Mononuclear cell (primary cell): Measurements from ENCODE around the gene GPR39. TPM values are rescaled to one million over a fixed set of nuclear protein-coding genes. Genes with fewer than 3 reads are reported as not detected.

Source experiments
- H3K27me3 ChIP-seq: 2 replicates; pipeline ENCODE4 v1.6.0; 2011; ENCODE audit warnings: low read length, control low read depth; ENCODE audit not compliant: insufficient read depth
- H3K4me1 ChIP-seq: 2 replicates; pipeline ENCODE4 v1.5.1; 2011; ENCODE audit warnings: mild to moderate bottlenecking, low read length, control low read depth; ENCODE audit not compliant: insufficient read depth
- H3K4me3 ChIP-seq: 2 replicates; pipeline ENCODE4 v1.5.1; 2011; ENCODE audit warnings: mild to moderate bottlenecking, low read length, moderate library complexity
- H3K9me3 ChIP-seq: 2 replicates; pipeline ENCODE4 v1.5.1; 2011; ENCODE audit warnings: low read depth, mild to moderate bottlenecking, control low read depth, low read length
- total RNA-seq: library from RNA; depleted of rRNA; stranded (reverse); fragments of >200 nt; gene quantifications from one replicate; pipeline ENCODE4 v1.2.3, GENCODE V29; 2012

The GPR39 gene
- total RNA-seq, 1 donor, result not detected

- Histone ChIP-seq H3K9me3 (no peaks in the 10 kb centered on the region), H3K4me3 (no peak overlapping the region), H3K27me3 (peaks cover 55% of the 10 kb centered on the region), H3K4me1 (no peaks in the 10 kb centered on the region)
Observed at GRCh38 chr2:132668987-132669907, 252.6 kb downstream of the GPR39 start.

- no peaks in the 10 kb centered on the region for H3K4me1 ChIP-seq
- no peaks in the 10 kb centered on the region for H3K9me3 ChIP-seq
- peaks cover 55% of the 10 kb centered on the region for H3K27me3 ChIP-seq
- no peak within 1 kb of the TSS for H3K4me3 ChIP-seq
Observed at GRCh38 chr2:132669908-132670495, 253.4 kb downstream of the GPR39 start, which contains the start of gene LYPD1. LYPD1 (minus strand) TSS chr2:132670205; CDS start chr2:132669932, 273 bp downstream.

- Histone ChIP-seq H3K27me3 (peaks cover 55% of the 10 kb centered on the region), H3K4me3 (no peak overlapping the region)
Observed at GRCh38 chr2:132670496-132671150, 254.0 kb downstream of the GPR39 start.

DNA sequence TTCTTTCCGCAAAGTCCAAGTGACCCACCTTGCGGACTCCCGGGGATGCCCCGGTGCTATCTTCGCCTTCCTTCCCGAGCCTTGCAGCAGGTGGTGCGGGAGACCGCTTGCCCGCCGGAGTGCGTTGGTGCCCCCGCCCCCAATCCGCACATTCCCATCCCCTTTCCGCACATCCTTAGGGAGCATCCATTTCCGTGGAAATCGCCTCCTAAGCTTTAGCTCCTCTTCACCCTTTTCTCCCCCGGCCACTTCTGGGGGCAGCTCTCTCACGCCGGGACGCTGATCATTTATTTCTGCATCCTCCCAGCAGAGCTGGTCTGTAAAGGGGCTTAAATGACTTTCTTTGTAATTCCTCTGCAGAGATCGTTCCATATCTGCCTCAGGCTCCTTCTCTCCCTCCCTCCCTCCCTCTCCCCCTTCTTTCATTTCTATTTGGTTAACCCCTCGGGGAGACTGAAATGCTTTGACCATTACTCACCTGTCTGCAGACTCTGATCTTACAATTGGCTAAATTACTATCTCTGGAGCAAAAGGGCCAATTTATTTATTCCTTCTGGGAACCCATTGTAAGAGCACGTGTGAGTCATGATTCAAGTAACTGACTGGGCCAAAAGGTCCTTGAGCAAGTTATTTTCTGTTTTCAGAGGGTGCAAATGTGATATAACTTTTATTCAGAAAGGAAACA, 254.7 kb downstream of the GPR39 start:
- H3K9me3 ChIP-seq, result no peaks in the 10 kb centered on the region
- peaks cover 55% of the 10 kb centered on the region for H3K27me3 ChIP-seq
- H3K4me3 ChIP-seq, result no peak overlapping the region
- H3K4me1 ChIP-seq, result no peaks in the 10 kb centered on the region

More at GRCh38 chr2:132670496-132671150, 254.0 kb downstream of the GPR39 start:
- Histone ChIP-seq H3K9me3 (no peaks in the 10 kb centered on the region), H3K4me1 (no peaks in the 10 kb centered on the region)

DNA sequence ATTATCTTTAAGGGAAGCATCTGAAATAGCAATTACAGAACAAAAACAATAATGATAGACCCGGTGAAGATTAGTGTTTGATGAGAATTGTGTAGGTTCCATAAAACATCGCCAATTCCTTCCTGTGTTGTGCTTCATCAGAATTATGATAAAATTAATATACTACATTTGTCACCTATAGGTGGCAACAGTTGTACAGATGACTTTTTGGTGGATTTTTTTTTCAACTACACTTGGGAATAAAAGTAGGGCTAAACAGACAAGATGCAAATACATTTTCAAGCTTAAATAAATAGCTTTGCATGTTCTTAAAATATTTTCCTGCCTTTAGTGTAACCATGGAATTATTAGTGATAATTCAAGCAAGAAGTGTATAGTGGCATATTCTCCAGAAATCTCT, 260.4 kb downstream of the GPR39 start:
- H3K4me3 ChIP-seq, result no peak overlapping the region
- peaks cover 13% of the 10 kb centered on the region for H3K27me3 ChIP-seq
- no peaks in the 10 kb centered on the region for H3K4me1 ChIP-seq
- no peaks in the 10 kb centered on the region for H3K9me3 ChIP-seq

DNA sequence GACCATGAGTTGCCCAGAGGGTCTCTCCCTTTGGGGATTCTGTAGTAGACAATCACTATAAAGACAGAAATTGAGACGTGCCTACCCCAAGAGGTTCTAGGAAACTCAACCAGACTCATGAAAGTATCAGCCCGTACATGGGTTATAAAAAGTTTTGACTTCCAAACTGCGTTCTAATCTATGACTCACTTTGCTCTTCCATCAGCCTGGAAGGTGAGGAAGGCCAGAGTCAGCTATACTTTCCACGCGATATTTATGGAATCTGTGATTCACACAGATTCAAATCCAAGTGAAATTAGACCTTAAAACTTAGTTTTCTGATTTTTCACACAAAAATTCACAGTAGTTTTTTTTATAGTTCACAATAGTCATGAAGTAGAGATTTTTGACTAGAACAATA, 261.1 kb downstream of the GPR39 start:
- peaks cover 7% of the 10 kb centered on the region for H3K27me3 ChIP-seq
- H3K4me1 ChIP-seq, result no peaks in the 10 kb centered on the region
- no peak overlapping the region for H3K4me3 ChIP-seq
- no peaks in the 10 kb centered on the region for H3K9me3 ChIP-seq

- Histone ChIP-seq H3K27me3 (peaks cover 3% of the 10 kb centered on the region), H3K4me3 (no peak overlapping the region), H3K9me3 (no peaks in the 10 kb centered on the region), H3K4me1 (no peaks in the 10 kb centered on the region)
Observed at GRCh38 chr2:132678483-132678882, 261.9 kb downstream of the GPR39 start.

DNA sequence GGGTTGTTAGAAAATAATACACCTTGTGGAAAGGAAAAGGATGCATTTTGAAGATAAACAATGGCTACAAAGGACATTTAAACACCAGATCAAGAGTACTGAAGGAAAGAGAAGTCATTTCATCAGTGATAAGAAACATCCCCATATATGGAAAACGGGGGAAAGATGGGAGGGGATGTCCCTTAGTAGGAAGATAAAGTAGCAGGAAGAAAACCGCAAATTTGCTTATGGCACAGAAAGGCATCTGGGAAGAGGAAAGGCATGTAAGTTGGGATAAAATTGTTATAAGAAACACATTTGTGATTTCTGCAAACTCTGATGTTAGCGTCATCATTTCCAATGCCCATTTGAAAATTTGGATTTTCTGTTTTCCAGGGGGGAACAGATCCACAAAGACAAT, 263.9 kb downstream of the GPR39 start:
- Histone ChIP-seq H3K9me3 (no peaks in the 10 kb centered on the region), H3K27me3 (no peaks in the 10 kb centered on the region), H3K4me1 (no peaks in the 10 kb centered on the region), H3K4me3 (no peak overlapping the region)

DNA sequence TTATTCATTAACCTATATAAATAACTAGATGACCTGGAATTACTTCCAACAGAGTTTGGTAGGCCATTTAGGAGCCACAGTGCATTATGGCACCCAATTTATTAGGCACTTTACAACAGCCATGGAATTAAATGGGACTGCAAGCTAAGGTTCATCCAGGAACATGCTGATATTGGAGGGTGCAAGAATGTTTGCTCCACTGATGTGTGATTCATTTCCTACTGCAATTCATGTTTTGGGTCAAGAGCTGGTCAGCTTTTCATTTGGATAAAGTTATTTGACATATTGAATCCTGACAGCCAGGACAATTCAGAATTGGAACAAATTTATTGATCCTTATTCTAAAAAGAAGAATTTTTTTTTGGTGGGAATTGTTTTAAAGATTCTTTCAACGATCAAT, 265.2 kb downstream of the GPR39 start:
- Histone ChIP-seq H3K9me3 (no peaks in the 10 kb centered on the region), H3K27me3 (no peaks in the 10 kb centered on the region), H3K4me3 (no peak overlapping the region), H3K4me1 (no peaks in the 10 kb centered on the region)

DNA sequence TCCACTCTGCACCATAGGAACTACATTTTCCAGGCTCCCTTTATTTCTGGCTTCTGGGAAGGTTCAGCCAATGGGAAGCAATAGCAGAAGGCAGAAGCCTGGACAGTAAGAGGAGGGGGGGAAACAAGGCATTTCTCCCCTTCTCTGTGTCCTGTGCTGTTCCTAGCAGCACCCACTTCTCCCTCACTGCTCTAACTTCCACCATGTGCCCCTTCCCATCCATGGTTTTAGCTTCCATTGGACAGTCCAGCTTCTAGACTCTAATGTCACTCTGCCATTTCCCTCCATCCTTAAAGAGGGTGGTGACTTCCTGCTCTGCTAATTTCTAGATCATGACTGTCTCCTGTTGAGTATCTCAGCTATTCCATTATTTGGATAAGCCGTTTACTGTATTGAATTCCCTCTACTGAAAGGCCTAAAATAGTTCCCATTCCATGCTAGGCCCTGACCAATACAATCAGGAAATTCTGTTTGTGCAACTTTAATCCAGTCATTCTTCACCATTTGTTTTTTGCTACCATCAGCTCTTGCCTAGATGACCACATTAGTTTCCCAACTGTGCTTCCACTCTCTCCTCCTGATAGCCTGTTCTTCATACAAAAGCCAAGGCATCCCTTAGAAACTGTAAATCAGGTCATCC, 274.2 kb downstream of the GPR39 start:
- Histone ChIP-seq H3K9me3 (no peaks in the 10 kb centered on the region), H3K4me3 (no peak overlapping the region), H3K4me1 (no peaks in the 10 kb centered on the region), H3K27me3 (no peaks in the 10 kb centered on the region)

- H3K4me3 ChIP-seq, result no peak overlapping the region
- no peaks in the 10 kb centered on the region for H3K4me1 ChIP-seq
Observed at GRCh38 chr2:132691556-132691955, 275.0 kb downstream of the GPR39 start.

DNA sequence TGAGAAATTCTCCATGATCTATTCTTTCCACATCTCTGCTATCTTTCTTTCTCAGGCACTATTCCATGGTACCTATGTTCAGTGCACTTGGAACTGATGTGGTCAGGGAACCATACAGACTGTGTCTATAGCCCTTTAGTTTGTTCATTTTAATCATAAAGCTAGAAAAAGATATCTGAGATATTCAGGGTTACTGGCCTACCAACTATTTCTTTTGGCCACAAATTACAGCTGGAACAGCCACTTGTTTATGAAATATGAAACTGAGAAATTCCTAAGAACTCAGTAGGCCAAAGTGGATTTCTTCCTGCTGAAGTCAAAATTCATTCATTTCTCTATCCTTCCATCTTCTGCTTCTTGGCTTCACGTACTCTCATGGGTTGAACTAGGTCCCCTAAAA, 276.2 kb downstream of the GPR39 start:
- Histone ChIP-seq H3K9me3 (no peaks in the 10 kb centered on the region), H3K27me3 (no peaks in the 10 kb centered on the region), H3K4me3 (no peak overlapping the region), H3K4me1 (no peaks in the 10 kb centered on the region)

More at GRCh38 chr2:132691556-132691955, 275.0 kb downstream of the GPR39 start:
- H3K9me3 ChIP-seq, result no peaks in the 10 kb centered on the region
- no peaks in the 10 kb centered on the region for H3K27me3 ChIP-seq
